ENCODE data around the gene MYO1A. TPM values are rescaled to one million over a fixed set of nuclear protein-coding genes. Genes with fewer than 3 reads are reported as not detected.

Gene MYO1A
- total and polyA plus RNA-seq, 10 of the 15 experiments (the other 5 are each of a cell fraction or from before 2014, with no cell fraction given): 0.01 to 0.34 (median 0.15) TPM; not detected in 2

GRCh38 chr12:57057067-57057751 is 7.3 kb upstream of the MYO1A start:
- Histone ChIP-seq H2AFZ (ENCODE audit: control insufficient read depth, low read depth, low read length) (no peak overlapping the region), H3K27me3 (replicated peaks in 1 of 2; ENCODE audit: control insufficient read depth in 2 of 2, insufficient read depth in 2 of 2, low read length in 1 of 2) (no peaks in the 10 kb centered on the region), H3K79me2 (ENCODE audit: control insufficient read depth, insufficient read depth, low read length) (no peaks in the 10 kb centered on the region), H4K20me1 (ENCODE audit: control insufficient read depth, insufficient read depth) (no peaks in the 10 kb centered on the region), H3K36me3 (ENCODE audit: control insufficient read depth in 2 of 2, insufficient read depth in 2 of 2, low read length in 1 of 2) (peaks cover 0 to 18% of the 10 kb centered on the region in 2 experiments; a peak in 3 of 4 replicates), H3K4me1 (ENCODE audit: control insufficient read depth, insufficient read depth, low read length) (peaks cover 12% of the 10 kb centered on the region), H3K27ac (ENCODE audit: control insufficient read depth, insufficient read depth) (0 out of 2 replicates have a peak overlapping the region, but pooled peaks have one; percentile 6), H3K4me2 (ENCODE audit: control insufficient read depth, insufficient read depth) (no peak overlapping the region), H3K4me3 (no peak overlapping the region), H3K9me3 (replicated peaks; ENCODE audit: control insufficient read depth, insufficient read depth, low read length) (no peaks in the 10 kb centered on the region), H3K9ac (ENCODE audit: control insufficient read depth, insufficient read depth, low read length) (no peak overlapping the region)
- no peak for FAIRE-seq
- no peak for DNase-seq (ENCODE audit: low read depth, low spot score)
- WGBS (ENCODE audit: insufficient coverage, insufficient replicate concordance, low lambda C conversion rate, missing lambda C conversion rate): 97% methylated on average over 6 of the region's 6 CpGs
- ChIA-PET RAD21 (ENCODE audit: unreplicated experiment) (no interaction called here), CTCF (interaction anchor here (1.3 to 2.3 kb wide), 4 partner anchors 14 to 55 kb away, joined by 4 to 8 read pairs (median 6); partner anchors contain the start of gene ZBTB39), SMC1A (ENCODE audit: uncharacterized antibody, unreplicated experiment) (interaction anchor here (0.8 to 1.7 kb wide), 5 partner anchors 16 to 55 kb away, joined by 3 to 5 read pairs (median 3); no protein-coding TSS in a partner anchor), POLR2A (interaction anchor here (1.2 kb wide), 1 partner anchor 22 kb away, joined by 3 read pairs; no protein-coding TSS in a partner anchor)
- in situ Hi-C loops (cut with MboI) (no loop called here), intact Hi-C loops (cut with micrococcal nuclease; ENCODE audit: unreplicated experiment) (no loop called here)
- BruUV-seq (replicated peaks): no TSS peak
- no peak for ATAC-seq
- TF ChIP-seq E2F4 (IDR thresholded peaks at IDR 0.05; ENCODE audit: low read depth, low read length): no peak
- no peak for TF ChIP-seq TCF7 (IDR thresholded peaks at IDR 0.05; ENCODE audit: borderline replicate concordance)
- TF ChIP-seq MYC (IDR thresholded peaks at IDR 0.05; ENCODE audit: insufficient read depth, insufficient read length, insufficient replicate concordance, low read length, severe bottlenecking): no peak
- TF ChIP-seq MTA2 (IDR thresholded peaks at IDR 0.05; ENCODE audit: low read depth): no peak
- TF ChIP-seq, protein P1, sequence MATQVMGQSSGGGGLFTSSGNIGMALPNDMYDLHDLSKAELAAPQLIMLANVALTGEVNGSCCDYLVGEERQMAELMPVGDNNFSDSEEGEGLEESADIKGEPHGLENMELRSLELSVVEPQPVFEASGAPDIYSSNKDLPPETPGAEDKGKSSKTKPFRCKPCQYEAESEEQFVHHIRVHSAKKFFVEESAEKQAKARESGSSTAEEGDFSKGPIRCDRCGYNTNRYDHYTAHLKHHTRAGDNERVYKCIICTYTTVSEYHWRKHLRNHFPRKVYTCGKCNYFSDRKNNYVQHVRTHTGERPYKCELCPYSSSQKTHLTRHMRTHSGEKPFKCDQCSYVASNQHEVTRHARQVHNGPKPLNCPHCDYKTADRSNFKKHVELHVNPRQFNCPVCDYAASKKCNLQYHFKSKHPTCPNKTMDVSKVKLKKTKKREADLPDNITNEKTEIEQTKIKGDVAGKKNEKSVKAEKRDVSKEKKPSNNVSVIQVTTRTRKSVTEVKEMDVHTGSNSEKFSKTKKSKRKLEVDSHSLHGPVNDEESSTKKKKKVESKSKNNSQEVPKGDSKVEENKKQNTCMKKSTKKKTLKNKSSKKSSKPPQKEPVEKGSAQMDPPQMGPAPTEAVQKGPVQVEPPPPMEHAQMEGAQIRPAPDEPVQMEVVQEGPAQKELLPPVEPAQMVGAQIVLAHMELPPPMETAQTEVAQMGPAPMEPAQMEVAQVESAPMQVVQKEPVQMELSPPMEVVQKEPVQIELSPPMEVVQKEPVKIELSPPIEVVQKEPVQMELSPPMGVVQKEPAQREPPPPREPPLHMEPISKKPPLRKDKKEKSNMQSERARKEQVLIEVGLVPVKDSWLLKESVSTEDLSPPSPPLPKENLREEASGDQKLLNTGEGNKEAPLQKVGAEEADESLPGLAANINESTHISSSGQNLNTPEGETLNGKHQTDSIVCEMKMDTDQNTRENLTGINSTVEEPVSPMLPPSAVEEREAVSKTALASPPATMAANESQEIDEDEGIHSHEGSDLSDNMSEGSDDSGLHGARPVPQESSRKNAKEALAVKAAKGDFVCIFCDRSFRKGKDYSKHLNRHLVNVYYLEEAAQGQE (IDR thresholded peaks at IDR 0.05; ENCODE audit: low read depth, low read length): no peak
- no peak for TF ChIP-seq MEF2B (IDR thresholded peaks at IDR 0.05; ENCODE audit: partially characterized antibody, poor library complexity, severe bottlenecking)
- TF ChIP-seq RFX5 (IDR thresholded peaks at IDR 0.05; ENCODE audit: low read depth, low read length): no peak
- TF ChIP-seq EP300 (IDR thresholded peaks at IDR 0.05; ENCODE audit: borderline replicate concordance in 1 of 2, control insufficient read depth in 1 of 2, low read depth in 2 of 2, low read length in 2 of 2): no peak
- TF ChIP-seq ESRRA (IDR thresholded peaks at IDR 0.05; ENCODE audit: low read length): no peak
- no peak for TF ChIP-seq ZNF384 (IDR thresholded peaks at IDR 0.05; ENCODE audit: borderline replicate concordance, low read depth, low read length)
- TF ChIP-seq ZSCAN29 (IDR thresholded peaks at IDR 0.05): no peak
- TF ChIP-seq NFIC (IDR thresholded peaks at IDR 0.05; ENCODE audit: low read depth, low read length): no peak
- no peak for TF ChIP-seq ATF7 (IDR thresholded peaks at IDR 0.05; ENCODE audit: low read depth)
- TF ChIP-seq CREB1 (IDR thresholded peaks at IDR 0.05; ENCODE audit: low read depth): no peak

All from GM12878 (cell line).